MM.1S (cell line): ENCODE measurements around the gene PGBD5.

Source experiments
- DNase-seq: peaks from one replicate; pipeline ENCODE4 v3.0.0-alpha.2; 2015
- H2AFZ ChIP-seq: fragments of 300-600 bp; sonication (generic); 2 replicates; pipeline ENCODE4 v1.6.0; 2016; ENCODE audit warnings: antibody characterized with exemption, low read length
- H3F3A ChIP-seq: fragments of 300-600 bp; sonication (generic); 2 replicates; pipeline ENCODE4 v1.6.1; 2016; ENCODE audit warnings: mild to moderate bottlenecking, antibody characterized with exemption, low read length, moderate library complexity, mixed read lengths; ENCODE audit not compliant: insufficient read depth
- H3K27ac ChIP-seq: fragments of 300-600 bp; sonication (generic); 2 replicates; pipeline ENCODE4 v1.5.1; 2016; ENCODE audit warnings: mild to moderate bottlenecking, low read length
- H3K27me3 ChIP-seq: fragments of 300-600 bp; sonication (generic); replicated peaks from 2 replicates; pipeline ENCODE4 v1.6.0; 2016; ENCODE audit warnings: low read length; ENCODE audit not compliant: insufficient read depth
- H3K36me3 ChIP-seq: fragments of 300-600 bp; sonication (generic); replicated peaks from 2 replicates; pipeline ENCODE4 v1.6.1; 2016; ENCODE audit warnings: mild to moderate bottlenecking, low read length, mixed read lengths; ENCODE audit not compliant: insufficient read depth
- H3K4me1 ChIP-seq: fragments of 300-600 bp; sonication (generic); 2 replicates; pipeline ENCODE4 v1.6.1; 2016; ENCODE audit warnings: low read length, mixed read lengths
- H3K4me2 ChIP-seq: fragments of 300-600 bp; sonication (generic); 2 replicates; pipeline ENCODE4 v1.6.0; 2016; ENCODE audit warnings: low read depth, low read length
- H3K4me3 ChIP-seq: fragments of 300-600 bp; sonication (generic); 2 replicates; pipeline ENCODE4 v1.5.1; 2016; ENCODE audit warnings: low read length, mixed read lengths
- H3K79me2 ChIP-seq: fragments of 300-600 bp; sonication (generic); 2 replicates; pipeline ENCODE4 v1.6.1; 2016; ENCODE audit warnings: mixed run types, low read length, mixed read lengths
- H3K9ac ChIP-seq: fragments of 300-600 bp; sonication (generic); 2 replicates; pipeline ENCODE4 v1.6.1; 2016; ENCODE audit warnings: low read length, mixed read lengths
- H3K9me2 ChIP-seq: fragments of 300-600 bp; sonication (generic); replicated peaks from 2 replicates; pipeline ENCODE4 v1.6.1; 2016; ENCODE audit warnings: mild to moderate bottlenecking, low read length, mixed read lengths; ENCODE audit not compliant: insufficient read depth
- H3K9me3 ChIP-seq: fragments of 300-600 bp; sonication (generic); replicated peaks from 2 replicates; pipeline ENCODE4 v1.6.1; 2016; ENCODE audit warnings: mild to moderate bottlenecking, low read length, mixed read lengths; ENCODE audit not compliant: insufficient read depth
- H4K20me1 ChIP-seq: fragments of 300-600 bp; sonication (generic); 2 replicates; pipeline ENCODE4 v1.6.1; 2016; ENCODE audit warnings: mild to moderate bottlenecking, low read length, moderate library complexity, mixed read lengths; ENCODE audit not compliant: insufficient read depth
- EZH2 ChIP-seq: fragments of 300-600 bp; sonication (generic); optimal IDR thresholded peaks from 2 replicates; pipeline ENCODE3; 2017; ENCODE audit warnings: low read depth, mild to moderate bottlenecking, antibody characterized with exemption, low read length, mixed read lengths
- EZH2phosphoT487 ChIP-seq: fragments of 300-600 bp; sonication (generic); IDR thresholded peaks from 2 replicates; pipeline ENCODE4 v1.6.1; 2018; ENCODE audit warnings: antibody characterized with exemption, low read length
- TF ChIP-seq, protein P1 (sequence below): fragments of 300-600 bp; sonication (generic); IDR thresholded peaks from 2 replicates; pipeline ENCODE4 v1.5.1; 2016; ENCODE audit warnings: antibody characterized with exemption, low read length, mixed read lengths

The PGBD5 gene

DNA sequence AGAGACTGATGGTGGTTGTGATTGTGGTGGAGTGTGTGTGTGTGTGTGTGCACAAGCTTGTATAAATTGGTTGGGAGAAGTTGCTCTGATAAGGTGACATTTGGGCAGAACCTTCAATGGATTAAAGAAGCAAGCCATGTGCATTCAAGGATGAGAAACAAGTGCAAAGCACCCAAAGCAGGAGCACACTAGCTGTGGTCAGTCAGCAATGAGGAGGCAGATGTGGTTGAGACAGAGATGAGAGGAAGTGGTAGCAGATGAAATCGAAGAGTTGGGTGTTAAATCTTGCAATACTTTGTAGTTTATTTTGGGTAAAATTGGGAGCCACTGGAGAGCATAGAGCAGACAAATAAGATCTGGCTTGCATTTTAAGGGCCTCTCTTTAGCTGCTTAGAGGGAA, 4.4 kb upstream of the PGBD5 start:
- Histone ChIP-seq H3K9me2 (no peaks in the 10 kb centered on the region), H3K27ac (no peak overlapping the region), H3F3A (no peaks in the 10 kb centered on the region), H3K79me2 (no peaks in the 10 kb centered on the region), H3K4me3 (no peak overlapping the region), H3K9me3 (no peaks in the 10 kb centered on the region), H3K9ac (no peak overlapping the region), H3K4me2 (no peak overlapping the region), H2AFZ (no peak overlapping the region), H3K4me1 (no peaks in the 10 kb centered on the region), H3K36me3 (no peaks in the 10 kb centered on the region), H3K27me3 (0 out of 2 replicates have a peak, but pooled peaks cover 4% of the 10 kb centered on the region), H4K20me1 (no peaks in the 10 kb centered on the region)
- no peak for DNase-seq
- TF ChIP-seq, protein P1, sequence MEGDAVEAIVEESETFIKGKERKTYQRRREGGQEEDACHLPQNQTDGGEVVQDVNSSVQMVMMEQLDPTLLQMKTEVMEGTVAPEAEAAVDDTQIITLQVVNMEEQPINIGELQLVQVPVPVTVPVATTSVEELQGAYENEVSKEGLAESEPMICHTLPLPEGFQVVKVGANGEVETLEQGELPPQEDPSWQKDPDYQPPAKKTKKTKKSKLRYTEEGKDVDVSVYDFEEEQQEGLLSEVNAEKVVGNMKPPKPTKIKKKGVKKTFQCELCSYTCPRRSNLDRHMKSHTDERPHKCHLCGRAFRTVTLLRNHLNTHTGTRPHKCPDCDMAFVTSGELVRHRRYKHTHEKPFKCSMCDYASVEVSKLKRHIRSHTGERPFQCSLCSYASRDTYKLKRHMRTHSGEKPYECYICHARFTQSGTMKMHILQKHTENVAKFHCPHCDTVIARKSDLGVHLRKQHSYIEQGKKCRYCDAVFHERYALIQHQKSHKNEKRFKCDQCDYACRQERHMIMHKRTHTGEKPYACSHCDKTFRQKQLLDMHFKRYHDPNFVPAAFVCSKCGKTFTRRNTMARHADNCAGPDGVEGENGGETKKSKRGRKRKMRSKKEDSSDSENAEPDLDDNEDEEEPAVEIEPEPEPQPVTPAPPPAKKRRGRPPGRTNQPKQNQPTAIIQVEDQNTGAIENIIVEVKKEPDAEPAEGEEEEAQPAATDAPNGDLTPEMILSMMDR = no peak
- no peak for TF ChIP-seq EZH2phosphoT487
- TF ChIP-seq EZH2 = no peak

DNA sequence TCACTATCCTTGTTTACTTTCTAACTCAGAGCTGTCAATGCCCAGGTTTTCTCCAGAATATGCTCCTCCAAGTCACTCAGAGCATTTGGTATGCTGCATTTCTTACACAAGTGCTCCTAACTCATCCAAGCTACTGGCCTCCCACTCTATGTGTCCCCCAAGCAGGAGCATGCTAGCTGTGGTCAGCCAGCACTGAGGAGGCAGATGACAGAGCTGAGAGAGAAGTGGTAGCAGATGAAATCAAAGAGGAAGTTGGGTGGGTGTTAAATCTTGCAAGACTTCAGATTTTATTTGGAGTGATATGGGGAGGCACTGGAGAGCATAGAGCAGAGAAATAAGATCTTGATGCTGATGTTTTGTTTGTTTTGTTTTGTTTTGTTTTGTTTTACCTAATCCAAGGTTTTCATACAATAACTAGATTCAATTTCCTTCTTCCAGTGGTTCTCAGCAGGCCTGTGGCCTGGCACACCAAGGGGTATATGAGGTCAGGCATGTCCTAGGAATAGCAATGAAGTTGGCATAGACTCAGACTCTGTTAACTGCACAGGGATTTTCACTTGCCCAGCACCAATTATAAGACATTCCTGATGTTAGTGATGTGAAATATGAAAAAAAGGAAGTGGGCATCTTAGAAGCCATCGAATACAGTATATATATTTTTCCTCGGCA, 3.1 kb upstream of the PGBD5 start:
- Histone ChIP-seq H3K79me2 (no peaks in the 10 kb centered on the region), H3K9me3 (no peaks in the 10 kb centered on the region), H3F3A (no peaks in the 10 kb centered on the region), H3K27me3 (0 out of 2 replicates have a peak, but pooled peaks cover 4% of the 10 kb centered on the region), H3K36me3 (no peaks in the 10 kb centered on the region), H3K9ac (no peak overlapping the region), H3K4me1 (no peaks in the 10 kb centered on the region), H3K9me2 (no peaks in the 10 kb centered on the region), H4K20me1 (no peaks in the 10 kb centered on the region), H3K4me2 (no peak overlapping the region), H2AFZ (no peak overlapping the region), H3K27ac (no peak overlapping the region), H3K4me3 (no peak overlapping the region)
- no peak for TF ChIP-seq EZH2phosphoT487
- no peak for TF ChIP-seq EZH2
- TF ChIP-seq, protein P1 = no peak
- DNase-seq = no peak

DNA sequence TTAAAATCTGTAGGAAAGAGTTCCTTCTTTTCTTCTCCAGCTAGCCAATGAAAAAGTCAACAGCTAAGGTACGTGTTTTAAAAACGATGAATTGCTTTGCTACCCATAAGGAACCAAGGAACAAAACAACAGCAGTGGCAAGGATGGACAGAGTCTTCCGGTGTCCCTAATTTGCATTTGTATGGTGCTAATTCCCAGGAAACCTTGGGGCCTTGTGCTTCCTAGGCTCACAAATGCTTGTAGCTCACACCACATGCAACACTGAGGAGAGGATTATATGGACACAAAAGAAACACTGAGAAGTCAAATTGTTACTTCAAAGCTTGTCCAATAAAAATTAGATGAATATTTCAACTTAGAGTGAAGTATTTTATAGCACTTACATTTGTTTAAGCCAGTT, 1.8 kb upstream of the PGBD5 start:
- no peaks in the 10 kb centered on the region for H3K79me2 ChIP-seq
- H3K9me2 ChIP-seq = no peaks in the 10 kb centered on the region
- H3K27me3 ChIP-seq = 0 out of 2 replicates have a peak, but pooled peaks cover 4% of the 10 kb centered on the region
- no peak overlapping the region for H3K27ac ChIP-seq
- no peak overlapping the region for H3K4me3 ChIP-seq
- H3F3A ChIP-seq = no peaks in the 10 kb centered on the region
- no peaks in the 10 kb centered on the region for H3K4me1 ChIP-seq
- H3K4me2 ChIP-seq = no peak overlapping the region
- H4K20me1 ChIP-seq = no peaks in the 10 kb centered on the region
- TF ChIP-seq EZH2 = no peak
- TF ChIP-seq, protein P1 = no peak
- TF ChIP-seq EZH2phosphoT487 = no peak
- H3K9me3 ChIP-seq = no peaks in the 10 kb centered on the region
- H3K9ac ChIP-seq = no peak overlapping the region
- H3K36me3 ChIP-seq = no peaks in the 10 kb centered on the region
- H2AFZ ChIP-seq = no peak overlapping the region
- no peak for DNase-seq
